ENCODE data around the gene TRIM41. TPM values are rescaled to one million over a fixed set of nuclear protein-coding genes. Genes with fewer than 3 reads are reported as not detected.
A peak's percentile ranks its signal among the peaks of the same experiment; 100 is the strongest.

The TRIM41 gene
- total and polyA plus RNA-seq, 9 of the 15 experiments (the other 6 are each of a cell fraction or from before 2014, with no cell fraction given), result 1.8 to 47.6 (median 20.9) TPM

- TF ChIP-seq NR0B1 (IDR thresholded peaks at IDR 0.05; ENCODE audit: partially characterized antibody), result no peak
- TF ChIP-seq TFAM (CRISPR knock-in tag; conservative IDR thresholded peaks at IDR 0.05), result no peak
- peak in 1 of 2 experiments; percentile 86; a peak in 1 of 4 replicates for TF ChIP-seq RCOR1 (IDR thresholded peaks at IDR 0.05; ENCODE audit: borderline replicate concordance in 1 of 2, low read depth in 2 of 2, low read length in 2 of 2)
- TF ChIP-seq SIN3B (IDR thresholded peaks at IDR 0.05; ENCODE audit: low read depth), result no peak
- 0 out of 2 replicates have a peak, but pooled peaks have one; percentile 2 for TF ChIP-seq CREB3L1 (IDR thresholded peaks at IDR 0.05; ENCODE audit: borderline replicate concordance, low read depth)
- 0 out of 2 replicates have a peak, but pooled peaks have one; percentile 15 for TF ChIP-seq MYNN (IDR thresholded peaks at IDR 0.05)
- no peak for TF ChIP-seq MYNN (CRISPR knock-in tag; IDR thresholded peaks at IDR 0.05)
- TF ChIP-seq NR2C1 (IDR thresholded peaks at IDR 0.05), result no peak
- no peak for TF ChIP-seq NR2C1 (tag; IDR thresholded peaks at IDR 0.05)
- TF ChIP-seq ZNF41 (CRISPR knock-in tag; conservative IDR thresholded peaks at IDR 0.05), result no peak
- peak; percentile 90 for TF ChIP-seq ZBTB33 (CRISPR knock-in tag; IDR thresholded peaks at IDR 0.05)
- no peak for TF ChIP-seq GATA2 (CRISPR knock-in tag; IDR thresholded peaks at IDR 0.05)
- no peak for TF ChIP-seq ZNF436 (CRISPR knock-in tag; IDR thresholded peaks at IDR 0.05)
- no peak for TF ChIP-seq BRCA1 (IDR thresholded peaks at IDR 0.05)
- TF ChIP-seq BRCA1 (CRISPR knock-in tag; IDR thresholded peaks at IDR 0.05), result no peak
- no peak for TF ChIP-seq PBX2 (CRISPR knock-in tag; IDR thresholded peaks at IDR 0.05; ENCODE audit: low read depth)
- no peak for TF ChIP-seq PBX2 (tag; conservative IDR thresholded peaks at IDR 0.05; ENCODE audit: low read depth)
- peak in 1 of 2 experiments; percentile 70 for TF ChIP-seq E2F6 (IDR thresholded peaks at IDR 0.05; ENCODE audit: borderline replicate concordance in 1 of 2, extremely low read depth in 1 of 2, insufficient read depth in 1 of 2, insufficient read length in 1 of 2, low read depth in 1 of 2, low read length in 1 of 2, poor library complexity in 1 of 2, severe bottlenecking in 1 of 2)
- no peak for TF ChIP-seq MEIS2 (IDR thresholded peaks at IDR 0.05; ENCODE audit: partially characterized antibody)
Observed at GRCh38 chr5:181173420-181174342, 49.4 kb upstream of the TRIM41 start (continued).

Measured in K562 (cell line).